WTC11 (cell line): ENCODE results near the gene HSD3B7. TPM values are rescaled to one million over a fixed set of nuclear protein-coding genes. Genes with fewer than 3 reads are reported as not detected.
"Not testable (repeated sequence)": the region's sequence is repeated elsewhere in the genome, so short reads cannot be mapped to it uniquely, and the experiment has no call there.

ENCODE experiments used
- ATAC-seq: fragments of 200-7000 bp; cut with Tn5 transposase; 2 replicates; pipeline ENCODE4 v1.10.0; 2021; ENCODE audit warnings: mild to moderate bottlenecking, moderate library complexity
- CTCF ChIA-PET: fragments of 300-600 bp; sonication (Branson Sonifier 250); formaldehyde crosslinking; loops from one replicate; lab custom pipeline; 2021; ENCODE audit warnings: antibody characterized with exemption; lab: Charles Lee
- POLR2A ChIA-PET: fragments of 350-600 bp; sonication (Branson Sonifier 250); formaldehyde crosslinking; loops from one replicate; lab custom pipeline; 2021; ENCODE audit warnings: antibody characterized with exemption; lab: Charles Lee
- DNase-seq: peaks from one replicate; pipeline ENCODE4 v3.0.0; 2021; ENCODE audit warnings: low spot score
- H3K27ac Mint-ChIP-seq: 2 replicates; pipeline ENCODE4 v1.8.0; 2021; ENCODE audit warnings: mixed read lengths
- H3K27me3 Mint-ChIP-seq: 2 replicates; pipeline ENCODE4 v1.8.0; 2021; ENCODE audit warnings: low read depth, mild to moderate bottlenecking, moderate library complexity, mixed read lengths
- H3K36me3 Mint-ChIP-seq: 2 replicates; pipeline ENCODE4 v1.8.0; 2021; ENCODE audit warnings: mixed read lengths
- H3K4me1 Mint-ChIP-seq: 2 replicates; pipeline ENCODE4 v1.8.0; 2022; ENCODE audit warnings: mixed read lengths
- H3K4me3 Mint-ChIP-seq: 2 replicates; pipeline ENCODE4 v1.8.0; 2021; ENCODE audit warnings: mild to moderate bottlenecking, moderate library complexity, mixed read lengths
- H3K9me3 Mint-ChIP-seq: 2 replicates; pipeline ENCODE4 v1.8.0; 2021; ENCODE audit warnings: mixed read lengths
- CREM ChIP-seq: sonication (generic); formaldehyde crosslinking; IDR thresholded peaks from 2 replicates; pipeline ENCODE4 v1.8.1; 2022; ENCODE audit warnings: mild to moderate bottlenecking, missing genetic modification reagents, moderate library complexity
- EMX1 ChIP-seq: fragments of 250-450 bp; sonication (Bioruptor Pico); IDR thresholded peaks from 2 replicates; pipeline ENCODE4 v1.8.0; 2021; ENCODE audit warnings: mild to moderate bottlenecking
- GRHL2 ChIP-seq: fragments of 250-450 bp; sonication (Bioruptor Pico); IDR thresholded peaks from 2 replicates; pipeline ENCODE4 v1.8.0; 2022; ENCODE audit warnings: mild to moderate bottlenecking, moderate library complexity; ENCODE audit not compliant: insufficient replicate concordance, severe bottlenecking
- GTF2I ChIP-seq: fragments of 250-450 bp; sonication (Bioruptor Pico); conservative IDR thresholded peaks from 2 replicates; pipeline ENCODE4 v1.4.0; 2021; ENCODE audit warnings: mild to moderate bottlenecking
- IRF2 ChIP-seq: sonication (generic); formaldehyde crosslinking; IDR thresholded peaks from 2 replicates; pipeline ENCODE4 v1.8.0; 2022; ENCODE audit warnings: low read depth, missing genetic modification reagents, borderline replicate concordance
- NFE2L1 ChIP-seq: sonication (generic); formaldehyde crosslinking; IDR thresholded peaks from 2 replicates; pipeline ENCODE4 v1.8.1; 2023; ENCODE audit warnings: missing genetic modification reagents
- NFYB ChIP-seq: sonication (generic); formaldehyde crosslinking; conservative IDR thresholded peaks from 2 replicates; pipeline ENCODE4 v1.8.0; 2022; ENCODE audit warnings: low read depth, missing genetic modification reagents
- OVOL2 ChIP-seq: fragments of 250-450 bp; sonication (Bioruptor Pico); IDR thresholded peaks from 2 replicates; pipeline ENCODE4 v1.9.0; 2021; ENCODE audit warnings: mild to moderate bottlenecking, borderline replicate concordance
- PRRX2 ChIP-seq: fragments of 250-450 bp; sonication (Bioruptor Pico); IDR thresholded peaks from 2 replicates; pipeline ENCODE4 v1.8.0; 2021; ENCODE audit warnings: mild to moderate bottlenecking
- RELA ChIP-seq: sonication (generic); formaldehyde crosslinking; IDR thresholded peaks from 2 replicates; pipeline ENCODE4 v1.8.1; 2022; ENCODE audit warnings: missing genetic modification reagents, mild to moderate bottlenecking, borderline replicate concordance
- RORB ChIP-seq: fragments of 250-450 bp; sonication (Bioruptor Pico); IDR thresholded peaks from 2 replicates; pipeline ENCODE4 v1.9.0; 2021; ENCODE audit warnings: mild to moderate bottlenecking
- SOX15 ChIP-seq: fragments of 250-450 bp; sonication (Bioruptor Pico); IDR thresholded peaks from 2 replicates; pipeline ENCODE4 v1.9.0; 2021; ENCODE audit warnings: mild to moderate bottlenecking
- TEAD4 ChIP-seq: sonication (generic); formaldehyde crosslinking; IDR thresholded peaks from 2 replicates; pipeline ENCODE4 v1.8.0; 2022; ENCODE audit warnings: mild to moderate bottlenecking, missing genetic modification reagents
- ZBTB21 ChIP-seq: sonication (generic); formaldehyde crosslinking; IDR thresholded peaks from 2 replicates; pipeline ENCODE4 v1.8.1; 2023; ENCODE audit warnings: mild to moderate bottlenecking, missing genetic modification reagents, borderline replicate concordance
- ZNF121 ChIP-seq: sonication (generic); formaldehyde crosslinking; IDR thresholded peaks from 2 replicates; pipeline ENCODE4 v1.8.0; 2023; ENCODE audit warnings: missing genetic modification reagents
- ZNF219 ChIP-seq: sonication (generic); formaldehyde crosslinking; IDR thresholded peaks from 2 replicates; pipeline ENCODE4 v1.8.0; 2023; ENCODE audit warnings: missing genetic modification reagents, mild to moderate bottlenecking, borderline replicate concordance
- ZNF671 ChIP-seq: fragments of 250-450 bp; sonication (Bioruptor Pico); IDR thresholded peaks from 2 replicates; pipeline ENCODE4 v1.8.0; 2021; ENCODE audit warnings: mild to moderate bottlenecking
- total RNA-seq: library from RNA; stranded (reverse); gene quantifications from 3 replicates; pipeline ENCODE4 v1.2.3, GENCODE V29; 2021
- TF ChIP-seq, protein P1 (sequence below): fragments of 250-450 bp; sonication (Bioruptor Pico); IDR thresholded peaks from 2 replicates; pipeline ENCODE4 v1.9.0; 2021; ENCODE audit warnings: mild to moderate bottlenecking
- TF ChIP-seq, protein P2 (sequence below): sonication (generic); formaldehyde crosslinking; IDR thresholded peaks from 2 replicates; pipeline ENCODE4 v1.8.1; 2023; ENCODE audit warnings: mild to moderate bottlenecking, missing genetic modification reagents, borderline replicate concordance

The HSD3B7 gene
- total RNA-seq, 1 experiment from 2014 or later: 4.5 TPM

DNA sequence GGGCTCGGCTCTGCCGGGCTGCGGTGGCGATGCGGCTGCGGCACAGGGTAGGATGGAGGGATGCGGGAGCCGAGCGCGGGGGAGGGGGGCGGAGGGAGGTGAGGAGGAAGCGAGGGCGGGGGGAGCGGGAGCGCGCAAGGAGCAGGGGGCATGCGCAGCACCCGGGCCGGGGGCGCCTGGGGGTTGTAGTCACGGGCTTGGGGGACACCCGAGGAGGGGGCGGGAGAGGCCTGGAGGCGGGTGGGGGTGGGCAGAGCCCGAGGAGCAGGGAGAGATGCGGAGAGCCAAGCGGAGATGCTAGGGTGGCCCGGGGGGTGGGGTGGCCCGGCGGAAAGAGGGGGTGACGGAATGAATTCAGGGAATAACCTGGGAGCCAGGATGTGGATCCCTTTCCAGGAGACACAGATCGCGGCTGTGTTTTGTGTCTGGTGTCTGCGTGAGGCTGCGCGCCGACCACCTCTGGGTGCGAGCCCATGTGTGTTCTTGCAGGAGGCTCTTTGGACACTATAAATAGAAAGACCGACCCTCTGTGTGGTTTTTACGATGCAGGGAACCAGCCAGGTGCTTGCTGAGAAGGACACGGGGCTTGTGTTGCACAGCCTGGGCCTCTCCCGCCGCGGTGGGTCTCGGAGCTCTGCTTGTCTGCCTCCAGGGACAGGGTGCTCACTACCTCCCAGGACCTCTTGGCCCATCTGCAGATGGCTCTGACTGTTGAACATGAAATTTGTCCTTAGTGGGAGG lies 25.7 kb downstream of the HSD3B7 start, which contains the start of gene STX1B:
STX1B (minus strand) TSS at position 54 of the 741 bp plus-strand sequence. CDS start 242 bp downstream, outside the sequence.
- Mint-ChIP-seq H3K9me3 (no peaks in the 10 kb centered on the region), H3K27ac (no peak within 1 kb of the TSS; the same call in 1 of the 2 replicates), H3K4me3 (peak within 1 kb of the TSS; percentile 71), H3K4me1 (peaks cover 24% of the 10 kb centered on the region), H3K27me3 (peaks cover 34% of the 10 kb centered on the region), H3K36me3 (no peaks in the 10 kb centered on the region)
- POLR2A ChIA-PET: no interaction called here
- TF ChIP-seq RELA (CRISPR knock-in tag) (no peak), GTF2I (peak; percentile 70; the same call in 1 of the 2 replicates)
- CTCF ChIA-PET: interaction anchor here (0.6 to 2.6 kb wide), 3 partner anchors 26 to 58 kb away, joined by 3 to 12 read pairs (median 3); partner anchors contain the start of gene HSD3B7
- ATAC-seq: peak; percentile 81
- DNase-seq: peak; percentile 90

DNA sequence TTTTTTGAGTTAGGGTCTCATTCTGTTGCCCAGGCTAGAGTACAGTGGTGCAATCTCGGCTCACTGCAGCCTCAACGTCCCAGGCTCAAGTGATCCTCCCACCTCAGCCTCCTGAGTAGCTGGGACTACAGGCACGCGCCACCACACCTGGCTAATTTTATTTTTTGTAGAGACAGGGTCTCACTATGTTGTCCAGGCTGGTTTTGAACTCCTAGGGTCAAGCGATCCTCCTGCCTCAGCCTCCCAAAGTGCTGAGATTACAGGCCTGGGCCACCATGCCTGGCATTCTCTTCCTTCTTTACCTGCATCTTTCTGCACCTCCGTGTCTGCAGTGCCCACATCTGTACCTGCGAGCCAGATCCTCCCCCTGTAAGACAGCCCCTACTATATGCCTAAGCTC lies 26.8 kb downstream of the HSD3B7 start:
- peaks cover 24% of the 10 kb centered on the region for H3K4me1 Mint-ChIP-seq
- not testable (repeated sequence) for DNase-seq, H3K36me3 Mint-ChIP-seq, H3K27ac Mint-ChIP-seq, ATAC-seq, H3K9me3 Mint-ChIP-seq
- peak overlapping the region; percentile 71 for H3K4me3 Mint-ChIP-seq
- peaks cover 34% of the 10 kb centered on the region for H3K27me3 Mint-ChIP-seq
- ChIA-PET CTCF (interaction anchor here (0.5 kb wide), 1 partner anchor 90 kb away, joined by 3 read pairs; no protein-coding TSS in a partner anchor), POLR2A (interaction anchor here (1.1 kb wide), 1 partner anchor 18 kb away, joined by 3 read pairs; no protein-coding TSS in a partner anchor)

DNA sequence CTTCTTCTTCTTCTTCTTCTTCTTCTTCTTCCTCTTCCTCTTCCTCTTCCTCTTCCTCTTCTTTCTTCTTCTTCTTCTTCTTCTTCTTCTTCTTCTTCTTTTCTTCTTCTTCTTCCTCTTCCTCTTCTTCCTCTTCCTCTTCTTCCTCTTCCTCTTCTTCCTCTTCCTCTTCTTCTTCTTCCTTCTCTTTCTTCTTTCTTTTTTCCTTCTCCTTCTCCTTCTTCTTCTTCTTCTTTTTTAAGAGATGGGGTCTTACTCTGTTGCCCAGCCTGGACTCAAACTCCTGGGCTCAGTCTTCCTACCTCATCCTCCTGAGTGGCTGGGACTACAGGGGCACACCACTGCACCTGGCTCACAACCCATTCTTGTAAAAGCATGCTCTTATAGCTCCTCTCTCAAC lies 28.3 kb downstream of the HSD3B7 start:
- CTCF ChIA-PET: interaction anchor here (1.0 kb wide), 1 partner anchor 129 kb away, joined by 3 read pairs; no protein-coding TSS in a partner anchor
- H3K9me3 Mint-ChIP-seq, DNase-seq, H3K4me3 Mint-ChIP-seq, H3K27ac Mint-ChIP-seq, POLR2A ChIA-PET, H3K36me3 Mint-ChIP-seq, ATAC-seq: not testable (repeated sequence)
- peaks cover 34% of the 10 kb centered on the region for H3K27me3 Mint-ChIP-seq
- H3K4me1 Mint-ChIP-seq: peaks cover 17% of the 10 kb centered on the region

DNA sequence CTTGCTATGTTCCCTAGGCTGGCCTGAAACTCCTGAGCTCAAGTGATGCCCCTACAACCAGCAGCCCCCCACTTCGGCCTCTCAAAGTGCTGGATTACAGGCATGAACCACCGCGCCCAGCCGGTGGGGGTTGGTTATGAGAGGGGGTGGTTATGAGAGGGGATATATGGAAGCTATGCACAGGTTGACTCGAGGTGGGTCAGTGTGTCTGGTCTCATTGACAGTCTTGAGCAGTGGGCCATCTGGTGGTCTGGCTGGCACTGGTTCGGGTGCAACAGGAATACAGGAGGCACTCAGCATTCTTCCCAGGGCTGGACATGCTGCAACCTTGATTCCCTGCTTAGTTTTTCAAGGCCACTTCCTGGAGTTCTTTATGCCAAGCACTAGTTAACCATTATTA lies 31.0 kb downstream of the HSD3B7 start:
- ChIA-PET POLR2A (no interaction called here), CTCF (interaction anchor here (0.8 to 2.7 kb wide), 8 partner anchors 9 to 77 kb away, joined by 3 to 19 read pairs (median 4); partner anchors contain the start of genes HSD3B7 and STX4)
- Mint-ChIP-seq H3K4me3 (no peak overlapping the region), H3K36me3 (no peaks in the 10 kb centered on the region), H3K4me1 (peaks cover 5% of the 10 kb centered on the region), H3K27ac (no peak overlapping the region), H3K27me3 (peaks cover 34% of the 10 kb centered on the region), H3K9me3 (no peaks in the 10 kb centered on the region)
- TF ChIP-seq ZNF219 (CRISPR knock-in tag): no peak
- no peak for TF ChIP-seq SOX15 (CRISPR knock-in tag)
- TF ChIP-seq NFYB (CRISPR knock-in tag): no peak
- ATAC-seq (peak; percentile 78), DNase-seq (no peak)

DNA sequence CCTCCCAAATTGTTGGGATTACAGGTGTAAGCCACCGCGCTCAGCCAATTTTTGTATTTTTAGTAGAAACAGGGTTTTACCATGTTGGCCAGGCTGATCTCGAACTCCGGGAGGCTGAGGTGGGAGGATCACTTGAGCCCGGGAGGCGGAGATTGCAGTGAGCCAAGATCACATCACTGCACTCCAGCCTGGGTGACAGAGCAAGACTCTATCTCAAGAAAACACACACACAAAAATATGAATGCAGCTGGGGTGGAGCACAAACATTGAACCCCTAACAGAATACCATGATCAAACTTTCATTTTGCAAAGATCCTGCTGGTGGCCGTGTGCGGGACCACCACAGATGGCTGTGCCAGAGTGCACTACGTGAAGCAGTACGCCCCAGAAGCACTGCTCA lies 32.7 kb downstream of the HSD3B7 start:
- CTCF ChIA-PET: interaction anchor here (2.4 kb wide), 1 partner anchor 32 kb away, joined by 19 read pairs; the partner anchor contains the start of gene HSD3B7
- ATAC-seq, H3K9me3 Mint-ChIP-seq, H3K4me3 Mint-ChIP-seq, DNase-seq, POLR2A ChIA-PET, H3K36me3 Mint-ChIP-seq, H3K4me1 Mint-ChIP-seq, H3K27ac Mint-ChIP-seq: not testable (repeated sequence)
- peaks cover 17% of the 10 kb centered on the region for H3K27me3 Mint-ChIP-seq

DNA sequence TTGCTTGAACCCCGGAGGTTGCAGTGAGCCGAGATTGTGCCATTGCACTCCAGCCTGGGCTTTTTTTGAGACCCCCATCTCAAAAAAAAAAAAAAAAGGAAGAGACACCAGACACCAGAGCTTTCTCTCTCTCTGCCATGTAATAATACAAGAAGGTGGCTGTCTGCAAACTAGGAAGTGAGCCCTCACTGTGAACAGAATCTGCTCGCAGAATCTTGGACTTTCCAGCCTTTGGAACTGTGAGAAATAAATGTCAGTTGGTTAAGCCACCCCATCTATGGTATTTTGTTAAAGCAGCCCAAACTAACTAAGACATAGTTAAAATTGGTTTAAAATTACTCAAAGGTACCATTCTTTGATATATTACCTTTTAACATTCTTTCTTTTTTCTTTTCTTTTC lies 35.5 kb downstream of the HSD3B7 start:
- Mint-ChIP-seq H3K4me3 (no peak overlapping the region), H3K9me3 (no peaks in the 10 kb centered on the region), H3K36me3 (no peaks in the 10 kb centered on the region), H3K4me1 (peaks cover 2% of the 10 kb centered on the region; the same call in 1 of the 2 replicates), H3K27me3 (0 out of 2 replicates have a peak, but pooled peaks cover under 1% of the 10 kb centered on the region), H3K27ac (no peak overlapping the region)
- ATAC-seq (no peak), DNase-seq (no peak)
- POLR2A ChIA-PET: no interaction called here
- CTCF ChIA-PET: no interaction called here
- no peak for TF ChIP-seq GTF2I
- TF ChIP-seq, protein P1, sequence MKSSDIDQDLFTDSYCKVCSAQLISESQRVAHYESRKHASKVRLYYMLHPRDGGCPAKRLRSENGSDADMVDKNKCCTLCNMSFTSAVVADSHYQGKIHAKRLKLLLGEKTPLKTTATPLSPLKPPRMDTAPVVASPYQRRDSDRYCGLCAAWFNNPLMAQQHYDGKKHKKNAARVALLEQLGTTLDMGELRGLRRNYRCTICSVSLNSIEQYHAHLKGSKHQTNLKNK: no peak
- no peak for TF ChIP-seq OVOL2 (CRISPR knock-in tag)
- no peak for TF ChIP-seq TEAD4 (CRISPR knock-in tag)
- TF ChIP-seq IRF2 (CRISPR knock-in tag): no peak
- TF ChIP-seq ZNF671 (CRISPR knock-in tag): no peak
- no peak for TF ChIP-seq ZNF121 (CRISPR knock-in tag)
- no peak for TF ChIP-seq ZBTB21 (CRISPR knock-in tag)
- TF ChIP-seq, protein P2, sequence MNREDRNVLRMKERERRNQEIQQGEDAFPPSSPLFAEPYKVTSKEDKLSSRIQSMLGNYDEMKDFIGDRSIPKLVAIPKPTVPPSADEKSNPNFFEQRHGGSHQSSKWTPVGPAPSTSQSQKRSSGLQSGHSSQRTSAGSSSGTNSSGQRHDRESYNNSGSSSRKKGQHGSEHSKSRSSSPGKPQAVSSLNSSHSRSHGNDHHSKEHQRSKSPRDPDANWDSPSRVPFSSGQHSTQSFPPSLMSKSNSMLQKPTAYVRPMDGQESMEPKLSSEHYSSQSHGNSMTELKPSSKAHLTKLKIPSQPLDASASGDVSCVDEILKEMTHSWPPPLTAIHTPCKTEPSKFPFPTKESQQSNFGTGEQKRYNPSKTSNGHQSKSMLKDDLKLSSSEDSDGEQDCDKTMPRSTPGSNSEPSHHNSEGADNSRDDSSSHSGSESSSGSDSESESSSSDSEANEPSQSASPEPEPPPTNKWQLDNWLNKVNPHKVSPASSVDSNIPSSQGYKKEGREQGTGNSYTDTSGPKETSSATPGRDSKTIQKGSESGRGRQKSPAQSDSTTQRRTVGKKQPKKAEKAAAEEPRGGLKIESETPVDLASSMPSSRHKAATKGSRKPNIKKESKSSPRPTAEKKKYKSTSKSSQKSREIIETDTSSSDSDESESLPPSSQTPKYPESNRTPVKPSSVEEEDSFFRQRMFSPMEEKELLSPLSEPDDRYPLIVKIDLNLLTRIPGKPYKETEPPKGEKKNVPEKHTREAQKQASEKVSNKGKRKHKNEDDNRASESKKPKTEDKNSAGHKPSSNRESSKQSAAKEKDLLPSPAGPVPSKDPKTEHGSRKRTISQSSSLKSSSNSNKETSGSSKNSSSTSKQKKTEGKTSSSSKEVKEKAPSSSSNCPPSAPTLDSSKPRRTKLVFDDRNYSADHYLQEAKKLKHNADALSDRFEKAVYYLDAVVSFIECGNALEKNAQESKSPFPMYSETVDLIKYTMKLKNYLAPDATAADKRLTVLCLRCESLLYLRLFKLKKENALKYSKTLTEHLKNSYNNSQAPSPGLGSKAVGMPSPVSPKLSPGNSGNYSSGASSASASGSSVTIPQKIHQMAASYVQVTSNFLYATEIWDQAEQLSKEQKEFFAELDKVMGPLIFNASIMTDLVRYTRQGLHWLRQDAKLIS (CRISPR knock-in tag): no peak
- no peak for TF ChIP-seq EMX1
- no peak for TF ChIP-seq CREM (CRISPR knock-in tag)
- no peak for TF ChIP-seq GRHL2 (CRISPR knock-in tag)
- no peak for TF ChIP-seq PRRX2 (CRISPR knock-in tag)
- TF ChIP-seq RORB (CRISPR knock-in tag): no peak
- TF ChIP-seq NFE2L1: no peak
